HUES64 (cell line): ENCODE measurements around the gene ZBTB7B.

Experiments
- H3K27ac ChIP-seq: 2 replicates; pipeline ENCODE4 v1.7.0; 2013; ENCODE audit warnings: low read depth, low read length, inconsistent platforms
- H3K27me3 ChIP-seq: 2 replicates; pipeline ENCODE4 v1.6.1; 2013; ENCODE audit warnings: mild to moderate bottlenecking, low read length; ENCODE audit not compliant: insufficient read depth
- H3K36me3 ChIP-seq: 2 replicates; pipeline ENCODE4 v1.6.1; 2013; ENCODE audit warnings: mild to moderate bottlenecking, low read length; ENCODE audit not compliant: insufficient read depth
- H3K4me1 ChIP-seq: 2 replicates; pipeline ENCODE4 v1.6.1; 2013; ENCODE audit warnings: mild to moderate bottlenecking, low read length, moderate library complexity; ENCODE audit not compliant: insufficient read depth
- H3K4me3 ChIP-seq: 2 replicates; pipeline ENCODE4 v1.5.1; 2013; ENCODE audit warnings: mild to moderate bottlenecking, low read length, moderate library complexity
- H3K9ac ChIP-seq: 2 replicates; pipeline ENCODE4 v1.6.1; 2013; ENCODE audit warnings: mild to moderate bottlenecking, low read depth, low read length
- H3K9me3 ChIP-seq: 2 replicates; pipeline ENCODE4 v1.6.1; 2013; ENCODE audit warnings: low read depth, low read length; ENCODE audit not compliant: insufficient read depth
- WGBS: fragments of 150-250, 120-280 bp; methylation state at CpG from one replicate; pipeline ENCODE4 v1.1.7; 2013; ENCODE audit warnings: missing lambda C conversion rate; 5-methylcytosine and 5-hydroxymethylcytosine counted together

The ZBTB7B gene

GRCh38 chr1:155048449-155049334 is 46.1 kb downstream of the ZBTB7B start:
- 84% methylated on average over 8 of the region's 8 CpGs for WGBS
- no peaks in the 10 kb centered on the region for H3K9me3 ChIP-seq
- H3K27me3 ChIP-seq, result peaks cover 20% of the 10 kb centered on the region
- H3K9ac ChIP-seq, result no peak overlapping the region
- H3K4me1 ChIP-seq, result peaks cover 22% of the 10 kb centered on the region
- H3K36me3 ChIP-seq, result no peaks in the 10 kb centered on the region
- no peak overlapping the region for H3K4me3 ChIP-seq
- no peak overlapping the region for H3K27ac ChIP-seq

- H3K4me1 ChIP-seq, result peaks cover 18% of the 10 kb centered on the region
- 29% methylated on average over 9 of the region's 10 CpGs for WGBS
- no peaks in the 10 kb centered on the region; the same call in 1 of the 2 replicates for H3K36me3 ChIP-seq
- peak overlapping the region; percentile 64 for H3K9ac ChIP-seq
- H3K27me3 ChIP-seq, result peaks cover 20% of the 10 kb centered on the region
- no peak overlapping the region for H3K27ac ChIP-seq
- H3K4me3 ChIP-seq, result peak overlapping the region; percentile 78; the same call in 1 of the 2 replicates
- no peaks in the 10 kb centered on the region for H3K9me3 ChIP-seq
Observed at GRCh38 chr1:155049651-155050559, 47.3 kb downstream of the ZBTB7B start.

GRCh38 chr1:155050560-155051341 is 48.1 kb downstream of the ZBTB7B start, which contains the start of gene ADAM15:
Gene ADAM15 (plus strand): TSS chr1:155051316. CDS start chr1:155051387, 71 bp downstream.
- Histone ChIP-seq H3K36me3 (no peaks in the 10 kb centered on the region; the same call in 1 of the 2 replicates), H3K4me1 (peaks cover 14% of the 10 kb centered on the region), H3K9ac (peak within 1 kb of the TSS; percentile 64), H3K27me3 (peaks cover 20% of the 10 kb centered on the region), H3K9me3 (no peaks in the 10 kb centered on the region), H3K4me3 (peak within 1 kb of the TSS; percentile 78), H3K27ac (peak within 1 kb of the TSS; percentile 67)
- WGBS, result under 1% methylated on average over 99 of the region's 99 CpGs

- Histone ChIP-seq H3K4me3 (peak overlapping the region; percentile 78), H3K36me3 (no peaks in the 10 kb centered on the region; the same call in 1 of the 2 replicates), H3K27me3 (peaks cover 20% of the 10 kb centered on the region), H3K4me1 (peaks cover 14% of the 10 kb centered on the region), H3K9me3 (no peaks in the 10 kb centered on the region), H3K27ac (no peak overlapping the region), H3K9ac (peak overlapping the region; percentile 60)
- under 1% methylated on average over 31 of the region's 31 CpGs for WGBS
Observed at GRCh38 chr1:155051342-155051776, 48.8 kb downstream of the ZBTB7B start.

GRCh38 chr1:155051777-155052398 is 49.3 kb downstream of the ZBTB7B start:
- Histone ChIP-seq H3K9me3 (no peaks in the 10 kb centered on the region), H3K4me3 (peak overlapping the region; percentile 78), H3K9ac (peak overlapping the region; percentile 60; the same call in 1 of the 2 replicates), H3K27me3 (peaks cover 20% of the 10 kb centered on the region), H3K36me3 (no peaks in the 10 kb centered on the region; the same call in 1 of the 2 replicates), H3K4me1 (peaks cover 14% of the 10 kb centered on the region), H3K27ac (no peak overlapping the region)
- WGBS, result 6% methylated on average over 27 of the region's 27 CpGs

GRCh38 chr1:155052439-155053395 is 50.1 kb downstream of the ZBTB7B start:
- Histone ChIP-seq H3K4me1 (peaks cover 14% of the 10 kb centered on the region), H3K9ac (no peak overlapping the region), H3K27me3 (peaks cover 20% of the 10 kb centered on the region), H3K4me3 (peak overlapping the region; percentile 78), H3K27ac (no peak overlapping the region), H3K9me3 (no peaks in the 10 kb centered on the region), H3K36me3 (no peaks in the 10 kb centered on the region; the same call in 1 of the 2 replicates)
- 67% methylated on average over 10 of the region's 12 CpGs for WGBS

GRCh38 chr1:155053531-155054105 is 51.0 kb downstream of the ZBTB7B start:
- WGBS, result 91% methylated on average over 7 of the region's 7 CpGs
- Histone ChIP-seq H3K9me3 (no peaks in the 10 kb centered on the region), H3K4me3 (no peak overlapping the region), H3K9ac (no peak overlapping the region), H3K27ac (no peak overlapping the region), H3K36me3 (peaks cover 5% of the 10 kb centered on the region), H3K4me1 (peaks cover 14% of the 10 kb centered on the region), H3K27me3 (peaks cover 20% of the 10 kb centered on the region)

GRCh38 chr1:155057104-155057503 is 54.5 kb downstream of the ZBTB7B start:
- Histone ChIP-seq H3K27me3 (peaks cover 9% of the 10 kb centered on the region), H3K36me3 (peaks cover 5% of the 10 kb centered on the region), H3K4me1 (peaks cover 7% of the 10 kb centered on the region), H3K4me3 (no peak overlapping the region), H3K9ac (no peak overlapping the region), H3K27ac (no peak overlapping the region), H3K9me3 (no peaks in the 10 kb centered on the region)
- WGBS, result 90% methylated on average over 8 of the region's 8 CpGs

- no peaks in the 10 kb centered on the region for H3K9me3 ChIP-seq
- WGBS, result 94% methylated on average over 13 of the region's 13 CpGs
- H3K27ac ChIP-seq, result no peak overlapping the region
- peaks cover 2% of the 10 kb centered on the region for H3K27me3 ChIP-seq
- H3K9ac ChIP-seq, result no peak overlapping the region
- H3K4me1 ChIP-seq, result no peaks in the 10 kb centered on the region
- H3K36me3 ChIP-seq, result peaks cover 5% of the 10 kb centered on the region
- H3K4me3 ChIP-seq, result no peak overlapping the region
Observed at GRCh38 chr1:155057788-155058211, 55.2 kb downstream of the ZBTB7B start.
